Measurements from ENCODE around the gene PSMC2.

Gene PSMC2

GRCh38 chr7:103316380-103316941 is 31.0 kb upstream of the PSMC2 start:
- no peak for DNase-seq (ENCODE audit: low read depth)
- H3K4me3 ChIP-seq (ENCODE audit: low read depth, low read length) = no peak overlapping the region
- TF ChIP-seq CTCF (IDR thresholded peaks at IDR 0.05; ENCODE audit: low read depth, low read length, missing control alignments) = no peak
- in situ Hi-C loops (cut with HindIII; ENCODE audit: low sequenced_read_pairs) = no loop called here

GRCh38 chr7:103317009-103317408 is 30.4 kb upstream of the PSMC2 start:
- in situ Hi-C loops (cut with HindIII; ENCODE audit: low sequenced_read_pairs) = no loop called here
- no peak overlapping the region for H3K4me3 ChIP-seq (ENCODE audit: low read depth, low read length)
- no peak for TF ChIP-seq CTCF (IDR thresholded peaks at IDR 0.05; ENCODE audit: low read depth, low read length, missing control alignments)
- no peak for DNase-seq (ENCODE audit: low read depth)

- DNase-seq (ENCODE audit: low read depth) = no peak
- in situ Hi-C loops (cut with HindIII; ENCODE audit: low sequenced_read_pairs) = no loop called here
Measured at GRCh38 chr7:103325744-103326143, 21.7 kb upstream of the PSMC2 start.

GRCh38 chr7:103336761-103337160 is 10.7 kb upstream of the PSMC2 start:
- no peak overlapping the region for H3K4me3 ChIP-seq (ENCODE audit: low read depth, low read length)
- in situ Hi-C loops (cut with HindIII; ENCODE audit: low sequenced_read_pairs) = no loop called here
- no peak for DNase-seq (ENCODE audit: low read depth)
- no peak for TF ChIP-seq CTCF (IDR thresholded peaks at IDR 0.05; ENCODE audit: low read depth, low read length, missing control alignments)

More at GRCh38 chr7:103325744-103326143, 21.7 kb upstream of the PSMC2 start:
- TF ChIP-seq CTCF (IDR thresholded peaks at IDR 0.05; ENCODE audit: low read depth, low read length, missing control alignments) = no peak
- no peak overlapping the region for H3K4me3 ChIP-seq (ENCODE audit: low read depth, low read length)

GRCh38 chr7:103338864-103339263 is 8.6 kb upstream of the PSMC2 start:
- in situ Hi-C loops (cut with HindIII; ENCODE audit: low sequenced_read_pairs) = no loop called here

GRCh38 chr7:103341466-103341865 is 6.0 kb upstream of the PSMC2 start:
- no peak for TF ChIP-seq CTCF (IDR thresholded peaks at IDR 0.05; ENCODE audit: low read depth, low read length, missing control alignments)
- no peak for DNase-seq (ENCODE audit: low read depth)

More at GRCh38 chr7:103338864-103339263, 8.6 kb upstream of the PSMC2 start:
- no peak for TF ChIP-seq CTCF (IDR thresholded peaks at IDR 0.05; ENCODE audit: low read depth, low read length, missing control alignments)
- no peak for DNase-seq (ENCODE audit: low read depth)
- H3K4me3 ChIP-seq (ENCODE audit: low read depth, low read length) = no peak overlapping the region

More at GRCh38 chr7:103341466-103341865, 6.0 kb upstream of the PSMC2 start:
- in situ Hi-C loops (cut with HindIII; ENCODE audit: low sequenced_read_pairs) = loop anchor here (5.0 kb wide), 1 partner anchor 34 kb away; no protein-coding TSS in a partner anchor
- no peak overlapping the region for H3K4me3 ChIP-seq (ENCODE audit: low read depth, low read length)
